GM18508 (cell line): ENCODE data around the gene TMEM175.

ENCODE experiments used
- ATAC-seq: cut with Tn5 transposase; IDR thresholded peaks from one replicate; pipeline ENCODE4 v1.9.1; 2021; ENCODE audit warnings: moderate number of reproducible peaks; ENCODE audit not compliant: insufficient read depth, unreplicated experiment

The TMEM175 gene

GRCh38 chr4:931960-932712, at the start of gene TMEM175, which contains the start of gene GAK:
TSS of gene TMEM175 (plus strand) at chr4:932460. CDS start at chr4:947740, 15,280 bp downstream.
TSS of gene GAK (minus strand) at chr4:932316. CDS start at chr4:932187, 129 bp downstream.
- ATAC-seq: peak; percentile 56

- ATAC-seq: no peak
Observed at GRCh38 chr4:882646-883045, 49.6 kb upstream of the TMEM175 start.

- ATAC-seq: no peak
Observed at GRCh38 chr4:883377-884095, 48.7 kb upstream of the TMEM175 start.

GRCh38 chr4:884259-884658, 48.0 kb upstream of the TMEM175 start:
- ATAC-seq: no peak

- ATAC-seq: no peak
Observed at GRCh38 chr4:884896-885295, 47.4 kb upstream of the TMEM175 start.

- ATAC-seq: no peak
Observed at GRCh38 chr4:885353-885752, 46.9 kb upstream of the TMEM175 start.

GRCh38 chr4:886244-886643, 46.0 kb upstream of the TMEM175 start:
- ATAC-seq: no peak

- no peak for ATAC-seq
Observed at GRCh38 chr4:887034-887763, 45.1 kb upstream of the TMEM175 start.

- ATAC-seq: no peak
Observed at GRCh38 chr4:888029-888428, 44.2 kb upstream of the TMEM175 start.

GRCh38 chr4:889516-889915, 42.7 kb upstream of the TMEM175 start:
- no peak for ATAC-seq

- no peak for ATAC-seq
Observed at GRCh38 chr4:890036-890695, 42.1 kb upstream of the TMEM175 start.

- ATAC-seq: no peak
Observed at GRCh38 chr4:891747-892146, 40.5 kb upstream of the TMEM175 start.

- ATAC-seq: no peak
Observed at GRCh38 chr4:892780-893179, 39.5 kb upstream of the TMEM175 start.

- no peak for ATAC-seq
Observed at GRCh38 chr4:893276-893994, 38.8 kb upstream of the TMEM175 start.

GRCh38 chr4:893995-894705, 38.1 kb upstream of the TMEM175 start:
- ATAC-seq: no peak

GRCh38 chr4:895596-895995, 36.7 kb upstream of the TMEM175 start:
- ATAC-seq: no peak

- no peak for ATAC-seq
Observed at GRCh38 chr4:896216-896615, 36.0 kb upstream of the TMEM175 start.

- ATAC-seq: no peak
Observed at GRCh38 chr4:896630-897029, 35.6 kb upstream of the TMEM175 start.

GRCh38 chr4:898123-898522, 34.1 kb upstream of the TMEM175 start:
- no peak for ATAC-seq
